ENCODE data around the gene SYNJ2. TPM values are rescaled to one million over a fixed set of nuclear protein-coding genes. Genes with fewer than 3 reads are reported as not detected.

SYNJ2 gene
- total and polyA plus RNA-seq, 3 experiments from 2014 or later: 8.7 to 17.5 (median 16.7) TPM

DNA sequence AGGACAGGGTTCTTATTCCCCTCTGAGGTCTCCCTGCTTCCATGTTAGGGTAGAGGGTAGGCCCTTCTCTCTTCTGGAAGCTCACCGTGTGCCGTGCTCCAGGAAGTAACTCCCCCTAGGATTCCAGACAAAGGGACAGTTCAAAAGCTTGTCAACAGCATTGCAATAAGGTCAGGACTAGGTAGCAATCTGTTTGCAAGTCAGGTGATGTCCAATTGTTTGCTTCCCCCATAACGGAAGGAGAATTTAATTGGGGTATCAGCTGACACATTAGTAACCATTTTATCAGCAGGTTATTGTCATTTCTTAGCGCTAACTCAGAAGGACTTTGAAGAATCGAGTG, 41.9 kb downstream of the SYNJ2 start:
- Mint-ChIP-seq H3K36me3 (peaks cover 7 to 20% (median 8%) of the 10 kb centered on the region in 3 donors), H3K4me3 (no peak overlapping the region), H3K27me3 (no peaks in the 10 kb centered on the region), H3K27ac (no peak overlapping the region), H3K9me3 (no peaks in the 10 kb centered on the region), H3K4me1 (peaks cover 23 to 26% (median 24%) of the 10 kb centered on the region in 3 donors)
- H3K36me3 ChIP-seq (ENCODE audit: insufficient read depth, low read length): peaks cover 6% of the 10 kb centered on the region
- ChIA-PET CTCF (interaction anchor here (1.4 kb wide), 1 partner anchor 25 kb away, joined by 3 read pairs; no protein-coding TSS in a partner anchor), POLR2A (no interaction called here)
- H3K27ac ChIP-seq (ENCODE audit: low read depth, low read length): no peak overlapping the region
- no peak overlapping the region for H3K4me3 ChIP-seq (ENCODE audit: low read length)
- H3K9me3 ChIP-seq (ENCODE audit: low read length): no peaks in the 10 kb centered on the region
- DNase-seq: no peak
- no peaks in the 10 kb centered on the region for H3K27me3 ChIP-seq (ENCODE audit: insufficient read depth, low read length, poor library complexity, severe bottlenecking)
- H3K4me1 ChIP-seq (ENCODE audit: insufficient read depth, low read length): peaks cover 23% of the 10 kb centered on the region

GRCh38 chr6:158024566-158025297, 43.1 kb downstream of the SYNJ2 start:
- no peaks in the 10 kb centered on the region for H3K9me3 Mint-ChIP-seq
- peaks cover 24 to 26% (median 25%) of the 10 kb centered on the region in 3 donors for H3K4me1 Mint-ChIP-seq
- peaks cover 7 to 12% (median 8%) of the 10 kb centered on the region in 3 donors for H3K36me3 Mint-ChIP-seq
- DNase-seq: peak in 1 of 5 donors; percentile 22
- H3K4me3 ChIP-seq (ENCODE audit: low read length): no peak overlapping the region
- H3K27me3 Mint-ChIP-seq: no peaks in the 10 kb centered on the region
- no peak overlapping the region for H3K27ac ChIP-seq (ENCODE audit: low read depth, low read length)
- no peaks in the 10 kb centered on the region for H3K27me3 ChIP-seq (ENCODE audit: insufficient read depth, low read length, poor library complexity, severe bottlenecking)
- ChIA-PET POLR2A (no interaction called here), CTCF (interaction anchor here (2.6 kb wide), 1 partner anchor 10 kb away, joined by 52 read pairs; no protein-coding TSS in a partner anchor)
- H3K27ac Mint-ChIP-seq: peak overlapping the region in 5 of 8 donors; percentile 4 to 86 (median 55)
- H3K4me3 Mint-ChIP-seq: no peak overlapping the region
- H3K36me3 ChIP-seq (ENCODE audit: insufficient read depth, low read length): peaks cover 6% of the 10 kb centered on the region
- H3K4me1 ChIP-seq (ENCODE audit: insufficient read depth, low read length): peaks cover 23% of the 10 kb centered on the region
- H3K9me3 ChIP-seq (ENCODE audit: low read length): no peaks in the 10 kb centered on the region

DNA sequence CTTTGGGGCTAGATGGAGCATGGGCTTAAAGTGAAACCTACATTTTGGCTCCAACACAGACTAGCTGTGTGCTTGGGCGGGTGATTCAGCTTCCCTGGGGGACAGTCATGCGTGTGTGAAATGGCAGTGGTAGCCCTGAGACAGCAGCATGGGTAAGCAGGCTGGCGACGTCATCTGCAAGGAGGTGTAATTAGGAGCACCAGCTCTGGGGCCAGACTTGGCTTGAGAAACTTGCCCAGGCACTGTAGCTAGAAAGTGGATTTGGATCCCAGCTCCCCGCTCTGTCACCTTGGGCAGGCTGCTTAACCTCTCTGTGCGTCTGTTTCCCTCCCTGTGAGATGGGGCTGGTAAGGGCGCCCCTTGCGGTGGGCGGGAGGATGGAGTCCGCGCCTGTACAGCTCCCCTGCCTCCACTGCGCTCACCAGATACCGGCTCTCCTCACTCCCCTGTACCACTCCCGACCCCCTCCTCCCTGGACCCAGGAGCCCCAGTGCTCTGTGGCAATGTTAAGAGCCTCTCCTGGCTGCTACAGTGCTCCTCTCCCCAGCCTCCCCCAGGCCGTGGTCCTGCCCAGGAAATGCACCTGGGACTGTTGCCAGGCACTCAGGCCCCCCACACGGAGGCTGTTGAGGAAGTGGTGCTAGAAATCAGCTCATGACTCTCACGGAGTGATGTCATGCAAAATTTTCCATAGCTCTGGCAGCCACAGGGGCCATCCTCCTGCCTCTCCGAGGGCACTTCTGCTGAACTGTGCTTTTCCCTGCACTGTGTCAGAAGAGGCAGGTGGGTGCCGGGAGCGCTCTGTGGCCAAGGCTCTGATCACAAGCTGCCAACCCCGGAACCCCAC, 44.6 kb downstream of the SYNJ2 start:
- H3K4me3 Mint-ChIP-seq: peak overlapping the region; percentile 80 to 91 (median 85)
- ChIA-PET CTCF (interaction anchor here (0.6 to 2.6 kb wide), 39 partner anchors 10 to 646 kb away, joined by 3 to 52 read pairs (median 5); partner anchors contain the start of gene SYNJ2), POLR2A (interaction anchor here (0.9 to 1.2 kb wide), 3 partner anchors 9 to 45 kb away, joined by 3 to 5 read pairs (median 4); partner anchors contain the start of gene SYNJ2)
- no peaks in the 10 kb centered on the region for H3K36me3 ChIP-seq (ENCODE audit: insufficient read depth, low read length)
- H3K4me1 ChIP-seq (ENCODE audit: insufficient read depth, low read length): peaks cover 27% of the 10 kb centered on the region
- H3K4me3 ChIP-seq (ENCODE audit: low read length): peak overlapping the region; percentile 67
- H3K27me3 Mint-ChIP-seq: no peaks in the 10 kb centered on the region
- no peaks in the 10 kb centered on the region for H3K27me3 ChIP-seq (ENCODE audit: insufficient read depth, low read length, poor library complexity, severe bottlenecking)
- H3K9me3 Mint-ChIP-seq: no peaks in the 10 kb centered on the region
- no peaks in the 10 kb centered on the region for H3K9me3 ChIP-seq (ENCODE audit: low read length)
- DNase-seq: peak; percentile 67 to 90 (median 81)
- H3K36me3 Mint-ChIP-seq: peaks cover 0 to 7% (median 0%) of the 10 kb centered on the region in 3 donors
- H3K4me1 Mint-ChIP-seq: peaks cover 35 to 37% (median 36%) of the 10 kb centered on the region in 3 donors
- peak overlapping the region; percentile 73 for H3K27ac ChIP-seq (ENCODE audit: low read depth, low read length)
- peak overlapping the region; percentile 96 to 99 (median 98) for H3K27ac Mint-ChIP-seq

GRCh38 chr6:158026901-158027589, 45.4 kb downstream of the SYNJ2 start:
- Histone ChIP-seq H3K27me3 (ENCODE audit: insufficient read depth, low read length, poor library complexity, severe bottlenecking) (no peaks in the 10 kb centered on the region), H3K36me3 (ENCODE audit: insufficient read depth, low read length) (no peaks in the 10 kb centered on the region), H3K9me3 (ENCODE audit: low read length) (no peaks in the 10 kb centered on the region), H3K4me3 (ENCODE audit: low read length) (peak overlapping the region; percentile 67), H3K27ac (ENCODE audit: low read depth, low read length) (peak overlapping the region; percentile 73), H3K4me1 (ENCODE audit: insufficient read depth, low read length) (peaks cover 35% of the 10 kb centered on the region)
- Mint-ChIP-seq H3K9me3 (no peaks in the 10 kb centered on the region), H3K4me1 (peaks cover 42 to 45% (median 44%) of the 10 kb centered on the region in 3 donors), H3K36me3 (peaks cover 0 to 9% (median 0%) of the 10 kb centered on the region in 3 donors), H3K27me3 (no peaks in the 10 kb centered on the region), H3K4me3 (peak overlapping the region; percentile 80 to 91 (median 85)), H3K27ac (peak overlapping the region; percentile 96 to 99 (median 98))
- DNase-seq: no peak
- POLR2A ChIA-PET: interaction anchor here (1.0 to 1.2 kb wide), 2 partner anchors 33 to 45 kb away, joined by 3 to 5 read pairs; partner anchors contain the start of gene SYNJ2
- CTCF ChIA-PET: interaction anchor here (0.6 to 2.6 kb wide), 31 partner anchors 9 to 647 kb away, joined by 3 to 52 read pairs (median 6); partner anchors contain the start of gene SYNJ2

GRCh38 chr6:158027590-158028285, 46.1 kb downstream of the SYNJ2 start:
- Mint-ChIP-seq H3K27me3 (no peaks in the 10 kb centered on the region), H3K4me1 (peaks cover 43 to 48% (median 44%) of the 10 kb centered on the region in 3 donors), H3K36me3 (peaks cover 0 to 9% (median 0%) of the 10 kb centered on the region in 3 donors), H3K4me3 (peak overlapping the region in 1 of 7 donors; percentile 87), H3K9me3 (no peaks in the 10 kb centered on the region), H3K27ac (peak overlapping the region; percentile 81 to 99 (median 98))
- Histone ChIP-seq H3K4me3 (ENCODE audit: low read length) (no peak overlapping the region), H3K9me3 (ENCODE audit: low read length) (no peaks in the 10 kb centered on the region), H3K27me3 (ENCODE audit: insufficient read depth, low read length, poor library complexity, severe bottlenecking) (no peaks in the 10 kb centered on the region), H3K4me1 (ENCODE audit: insufficient read depth, low read length) (peaks cover 42% of the 10 kb centered on the region), H3K27ac (ENCODE audit: low read depth, low read length) (no peak overlapping the region), H3K36me3 (ENCODE audit: insufficient read depth, low read length) (no peaks in the 10 kb centered on the region)
- DNase-seq: peak in 1 of 5 donors; percentile 49
- CTCF ChIA-PET: interaction anchor here (1.3 to 2.6 kb wide), 5 partner anchors 12 to 271 kb away, joined by 3 to 52 read pairs (median 11); no protein-coding TSS in a partner anchor
- POLR2A ChIA-PET: no interaction called here

DNA sequence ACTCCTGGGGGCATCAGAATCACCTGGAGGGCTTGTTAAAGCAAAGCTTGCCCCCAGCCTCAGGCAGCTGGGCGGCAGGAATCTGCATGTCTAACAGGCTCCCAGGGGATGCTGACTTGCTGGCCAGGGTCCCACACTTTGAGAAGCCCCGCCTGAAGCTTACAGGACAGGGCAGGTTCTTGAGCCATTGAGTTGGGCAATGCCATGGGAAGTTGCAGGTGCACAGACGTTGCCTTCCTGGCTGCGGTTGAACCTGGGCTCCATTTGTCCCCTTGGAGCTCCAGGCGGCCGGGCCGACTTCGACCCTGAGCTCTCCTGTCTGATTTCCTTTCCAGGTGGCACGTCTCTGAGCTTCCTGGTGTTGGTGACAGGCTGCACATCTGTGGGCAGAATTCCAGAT, 46.8 kb downstream of the SYNJ2 start:
- CTCF ChIA-PET: no interaction called here
- H3K27ac Mint-ChIP-seq: peak overlapping the region in 1 of 8 donors; percentile 98
- H3K4me3 Mint-ChIP-seq: no peak overlapping the region
- Histone ChIP-seq H3K36me3 (ENCODE audit: insufficient read depth, low read length) (no peaks in the 10 kb centered on the region), H3K4me1 (ENCODE audit: insufficient read depth, low read length) (peaks cover 42% of the 10 kb centered on the region), H3K27me3 (ENCODE audit: insufficient read depth, low read length, poor library complexity, severe bottlenecking) (no peaks in the 10 kb centered on the region), H3K4me3 (ENCODE audit: low read length) (no peak overlapping the region), H3K9me3 (ENCODE audit: low read length) (no peaks in the 10 kb centered on the region), H3K27ac (ENCODE audit: low read depth, low read length) (no peak overlapping the region)
- no peaks in the 10 kb centered on the region for H3K9me3 Mint-ChIP-seq
- peaks cover 43 to 48% (median 44%) of the 10 kb centered on the region in 3 donors for H3K4me1 Mint-ChIP-seq
- peak in 1 of 5 donors; percentile 26 for DNase-seq
- POLR2A ChIA-PET: no interaction called here
- no peaks in the 10 kb centered on the region for H3K27me3 Mint-ChIP-seq
- H3K36me3 Mint-ChIP-seq: peaks cover 0 to 10% (median 0%) of the 10 kb centered on the region in 3 donors

GRCh38 chr6:158028876-158029275, 47.2 kb downstream of the SYNJ2 start:
- Histone ChIP-seq H3K4me1 (ENCODE audit: insufficient read depth, low read length) (peaks cover 42% of the 10 kb centered on the region), H3K27ac (ENCODE audit: low read depth, low read length) (no peak overlapping the region), H3K4me3 (ENCODE audit: low read length) (no peak overlapping the region), H3K9me3 (ENCODE audit: low read length) (no peaks in the 10 kb centered on the region), H3K36me3 (ENCODE audit: insufficient read depth, low read length) (peaks cover under 1% of the 10 kb centered on the region), H3K27me3 (ENCODE audit: insufficient read depth, low read length, poor library complexity, severe bottlenecking) (no peaks in the 10 kb centered on the region)
- ChIA-PET POLR2A (no interaction called here), CTCF (no interaction called here)
- no peaks in the 10 kb centered on the region for H3K27me3 Mint-ChIP-seq
- H3K4me1 Mint-ChIP-seq: peaks cover 43 to 48% (median 44%) of the 10 kb centered on the region in 3 donors
- DNase-seq: peak in 1 of 5 donors; percentile 37
- no peak overlapping the region for H3K4me3 Mint-ChIP-seq
- no peaks in the 10 kb centered on the region for H3K9me3 Mint-ChIP-seq
- H3K36me3 Mint-ChIP-seq: peaks cover 0 to 13% (median 2%) of the 10 kb centered on the region in 3 donors
- H3K27ac Mint-ChIP-seq: peak overlapping the region in 3 of 8 donors; percentile 27 to 47 (median 45)

Measured in CD8-positive, alpha-beta memory T cell (primary cell).